ENCODE measurements around the gene CAPN12.

DNA sequence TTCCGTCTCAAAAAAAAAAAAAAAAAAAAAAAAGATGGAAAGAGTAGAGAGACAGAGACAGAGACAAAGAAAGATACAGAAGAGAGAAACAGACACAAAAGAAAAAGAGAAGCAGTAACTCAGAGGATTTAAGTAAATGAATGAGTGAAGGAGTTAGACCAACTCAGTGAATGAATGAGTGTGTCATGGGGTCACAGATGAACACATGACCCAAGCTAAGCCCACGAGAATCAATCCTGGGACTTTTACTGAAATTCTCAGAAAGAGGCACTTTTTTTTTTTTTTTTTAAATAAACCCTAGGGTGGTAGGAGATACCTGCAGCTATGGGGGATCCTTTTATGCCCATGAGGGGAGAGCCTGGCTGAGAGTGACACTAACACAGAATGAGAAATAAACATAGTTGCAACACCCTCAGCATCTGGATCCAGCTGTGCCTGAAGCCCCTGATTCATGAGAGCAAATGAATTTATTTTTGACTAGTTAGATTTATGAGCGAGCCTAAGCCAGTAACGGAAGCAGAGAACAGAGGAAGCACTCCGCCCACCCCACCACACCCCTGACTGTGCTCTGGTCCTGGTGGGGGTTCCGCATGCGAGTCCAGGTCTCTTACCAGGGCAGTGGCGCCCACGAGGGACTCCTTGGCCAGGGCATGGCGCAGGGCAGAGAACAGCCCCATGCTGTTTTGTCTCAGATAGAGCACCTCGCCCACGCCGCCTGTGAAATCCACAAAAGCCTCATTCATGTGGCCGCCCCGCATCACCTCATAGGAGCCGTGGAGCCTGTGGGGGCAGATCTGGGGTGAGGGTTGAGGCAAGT, 4.6 kb downstream of the CAPN12 start:
- TF ChIP-seq POLR2A (IDR thresholded peaks at IDR 0.05) (no peak), POLR2AphosphoS5 (IDR thresholded peaks at IDR 0.05) (no peak)
- TF ChIP-seq, protein P1, sequence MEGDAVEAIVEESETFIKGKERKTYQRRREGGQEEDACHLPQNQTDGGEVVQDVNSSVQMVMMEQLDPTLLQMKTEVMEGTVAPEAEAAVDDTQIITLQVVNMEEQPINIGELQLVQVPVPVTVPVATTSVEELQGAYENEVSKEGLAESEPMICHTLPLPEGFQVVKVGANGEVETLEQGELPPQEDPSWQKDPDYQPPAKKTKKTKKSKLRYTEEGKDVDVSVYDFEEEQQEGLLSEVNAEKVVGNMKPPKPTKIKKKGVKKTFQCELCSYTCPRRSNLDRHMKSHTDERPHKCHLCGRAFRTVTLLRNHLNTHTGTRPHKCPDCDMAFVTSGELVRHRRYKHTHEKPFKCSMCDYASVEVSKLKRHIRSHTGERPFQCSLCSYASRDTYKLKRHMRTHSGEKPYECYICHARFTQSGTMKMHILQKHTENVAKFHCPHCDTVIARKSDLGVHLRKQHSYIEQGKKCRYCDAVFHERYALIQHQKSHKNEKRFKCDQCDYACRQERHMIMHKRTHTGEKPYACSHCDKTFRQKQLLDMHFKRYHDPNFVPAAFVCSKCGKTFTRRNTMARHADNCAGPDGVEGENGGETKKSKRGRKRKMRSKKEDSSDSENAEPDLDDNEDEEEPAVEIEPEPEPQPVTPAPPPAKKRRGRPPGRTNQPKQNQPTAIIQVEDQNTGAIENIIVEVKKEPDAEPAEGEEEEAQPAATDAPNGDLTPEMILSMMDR (IDR thresholded peaks at IDR 0.05), result no peak

Data from prostate gland (tissue), 2 donors.